ENCODE results near the gene TIAM2.

The TIAM2 gene

GRCh38 chr6:155259204-155259603, 264.1 kb downstream of the TIAM2 start:
- no CpG with 5 or more reads among the region's 3 CpGs for WGBS (ENCODE audit: extremely low coverage, insufficient coverage, insufficient read length)
- Histone ChIP-seq H3K4ac (ENCODE audit: low read depth, low read length) (no peak overlapping the region), H2BK5ac (ENCODE audit: low read depth, low read length, poor library complexity) (no peak overlapping the region), H3K4me2 (ENCODE audit: low read length) (no peak overlapping the region), H3K4me1 (ENCODE audit: control insufficient read depth in 1 of 2, insufficient read depth in 2 of 2, low read length in 2 of 2) (peaks cover 3 to 4% of the 10 kb centered on the region in 2 experiments), H2BK120ac (ENCODE audit: insufficient read depth, low read length, poor library complexity) (no peak overlapping the region), H3K18ac (ENCODE audit: low read length) (no peak overlapping the region), H3K27ac (ENCODE audit: low read depth, low read length) (no peak overlapping the region), H3K79me1 (ENCODE audit: low read length) (no peaks in the 10 kb centered on the region), H3K27me3 (ENCODE audit: insufficient read depth, low read length) (no peaks in the 10 kb centered on the region), H4K91ac (ENCODE audit: low read depth, low read length) (no peak overlapping the region), H3K9ac (ENCODE audit: low read length) (no peak overlapping the region), H2AK5ac (ENCODE audit: low read length) (no peak overlapping the region), H3K4me3 (ENCODE audit: low read depth, low read length) (no peak overlapping the region), H3K79me2 (ENCODE audit: control insufficient read depth, insufficient read depth, low read length, poor library complexity) (no peaks in the 10 kb centered on the region), H3K23ac (ENCODE audit: low read length) (no peak overlapping the region), H2AFZ (ENCODE audit: insufficient read depth, low read length, poor library complexity) (no peak overlapping the region), H4K12ac (ENCODE audit: low read depth, low read length) (no peak overlapping the region), H3K14ac (ENCODE audit: low read length) (no peak overlapping the region), H2BK12ac (ENCODE audit: low read length) (no peak overlapping the region), H3K36me3 (ENCODE audit: control insufficient read depth in 1 of 2, insufficient read depth in 2 of 2, low read length in 2 of 2) (peaks cover 14 to 22% of the 10 kb centered on the region in 2 experiments), H4K8ac (ENCODE audit: low read depth, low read length) (no peak overlapping the region), H3K9me3 (ENCODE audit: insufficient read depth, low read depth, low read length) (no peaks in the 10 kb centered on the region)
- no peak for DNase-seq

GRCh38 chr6:155259897-155260296, 264.8 kb downstream of the TIAM2 start:
- H3K27me3 ChIP-seq (ENCODE audit: insufficient read depth, low read length), result no peaks in the 10 kb centered on the region
- no peak overlapping the region for H3K18ac ChIP-seq (ENCODE audit: low read length)
- no peak overlapping the region for H3K23ac ChIP-seq (ENCODE audit: low read length)
- H4K12ac ChIP-seq (ENCODE audit: low read depth, low read length), result no peak overlapping the region
- DNase-seq, result no peak
- H3K27ac ChIP-seq (ENCODE audit: low read depth, low read length), result no peak overlapping the region
- H3K4ac ChIP-seq (ENCODE audit: low read depth, low read length), result no peak overlapping the region
- no peaks in the 10 kb centered on the region for H3K9me3 ChIP-seq (ENCODE audit: insufficient read depth, low read depth, low read length)
- no peak overlapping the region for H2BK12ac ChIP-seq (ENCODE audit: low read length)
- H3K79me1 ChIP-seq (ENCODE audit: low read length), result no peaks in the 10 kb centered on the region
- no peak overlapping the region for H4K8ac ChIP-seq (ENCODE audit: low read depth, low read length)
- no peaks in the 10 kb centered on the region for H3K79me2 ChIP-seq (ENCODE audit: control insufficient read depth, insufficient read depth, low read length, poor library complexity)
- no peak overlapping the region for H2BK120ac ChIP-seq (ENCODE audit: insufficient read depth, low read length, poor library complexity)
- no peak overlapping the region for H3K14ac ChIP-seq (ENCODE audit: low read length)
- no peak overlapping the region for H2BK5ac ChIP-seq (ENCODE audit: low read depth, low read length, poor library complexity)
- H3K4me1 ChIP-seq (ENCODE audit: control insufficient read depth in 1 of 2, insufficient read depth in 2 of 2, low read length in 2 of 2), result peaks cover 3% of the 10 kb centered on the region in 2 experiments
- no peak overlapping the region for H4K91ac ChIP-seq (ENCODE audit: low read depth, low read length)
- no peak overlapping the region for H2AK5ac ChIP-seq (ENCODE audit: low read length)
- no peak overlapping the region for H3K9ac ChIP-seq (ENCODE audit: low read length)
- H3K4me3 ChIP-seq (ENCODE audit: low read depth, low read length), result no peak overlapping the region
- no peak overlapping the region for H3K4me2 ChIP-seq (ENCODE audit: low read length)
- no peak overlapping the region for H2AFZ ChIP-seq (ENCODE audit: insufficient read depth, low read length, poor library complexity)
- no CpG with 5 or more reads among the region's 5 CpGs for WGBS (ENCODE audit: extremely low coverage, insufficient coverage, insufficient read length)
- H3K36me3 ChIP-seq (ENCODE audit: control insufficient read depth in 1 of 2, insufficient read depth in 2 of 2, low read length in 2 of 2), result peaks cover 14 to 18% of the 10 kb centered on the region in 2 experiments

- H3K9me3 ChIP-seq (ENCODE audit: insufficient read depth, low read depth, low read length), result no peaks in the 10 kb centered on the region
- no peak overlapping the region for H3K14ac ChIP-seq (ENCODE audit: low read length)
- no peak overlapping the region for H3K4ac ChIP-seq (ENCODE audit: low read depth, low read length)
- no peak overlapping the region for H2AFZ ChIP-seq (ENCODE audit: insufficient read depth, low read length, poor library complexity)
- WGBS (ENCODE audit: extremely low coverage, insufficient coverage, insufficient read length), result no CpG with 5 or more reads among the region's 3 CpGs
- H2AK5ac ChIP-seq (ENCODE audit: low read length), result no peak overlapping the region
- H3K27ac ChIP-seq (ENCODE audit: low read depth, low read length), result no peak overlapping the region
- H3K9ac ChIP-seq (ENCODE audit: low read length), result no peak overlapping the region
- H3K23ac ChIP-seq (ENCODE audit: low read length), result no peak overlapping the region
- H3K36me3 ChIP-seq (ENCODE audit: control insufficient read depth in 1 of 2, insufficient read depth in 2 of 2, low read length in 2 of 2), result peaks cover 16 to 18% of the 10 kb centered on the region in 2 experiments
- no peak overlapping the region for H2BK120ac ChIP-seq (ENCODE audit: insufficient read depth, low read length, poor library complexity)
- H2BK5ac ChIP-seq (ENCODE audit: low read depth, low read length, poor library complexity), result no peak overlapping the region
- no peaks in the 10 kb centered on the region for H3K79me1 ChIP-seq (ENCODE audit: low read length)
- no peak overlapping the region for H3K4me3 ChIP-seq (ENCODE audit: low read depth, low read length)
- H4K12ac ChIP-seq (ENCODE audit: low read depth, low read length), result no peak overlapping the region
- no peak overlapping the region for H4K91ac ChIP-seq (ENCODE audit: low read depth, low read length)
- H4K8ac ChIP-seq (ENCODE audit: low read depth, low read length), result no peak overlapping the region
- H2BK12ac ChIP-seq (ENCODE audit: low read length), result no peak overlapping the region
- H3K4me2 ChIP-seq (ENCODE audit: low read length), result no peak overlapping the region
- H3K4me1 ChIP-seq (ENCODE audit: control insufficient read depth in 1 of 2, insufficient read depth in 2 of 2, low read length in 2 of 2), result peaks cover 3% of the 10 kb centered on the region in 2 experiments
- H3K18ac ChIP-seq (ENCODE audit: low read length), result no peak overlapping the region
- H3K79me2 ChIP-seq (ENCODE audit: control insufficient read depth, insufficient read depth, low read length, poor library complexity), result no peaks in the 10 kb centered on the region
- no peaks in the 10 kb centered on the region for H3K27me3 ChIP-seq (ENCODE audit: insufficient read depth, low read length)
- no peak for DNase-seq
Measured at GRCh38 chr6:155260686-155261085, 265.6 kb downstream of the TIAM2 start.

DNA sequence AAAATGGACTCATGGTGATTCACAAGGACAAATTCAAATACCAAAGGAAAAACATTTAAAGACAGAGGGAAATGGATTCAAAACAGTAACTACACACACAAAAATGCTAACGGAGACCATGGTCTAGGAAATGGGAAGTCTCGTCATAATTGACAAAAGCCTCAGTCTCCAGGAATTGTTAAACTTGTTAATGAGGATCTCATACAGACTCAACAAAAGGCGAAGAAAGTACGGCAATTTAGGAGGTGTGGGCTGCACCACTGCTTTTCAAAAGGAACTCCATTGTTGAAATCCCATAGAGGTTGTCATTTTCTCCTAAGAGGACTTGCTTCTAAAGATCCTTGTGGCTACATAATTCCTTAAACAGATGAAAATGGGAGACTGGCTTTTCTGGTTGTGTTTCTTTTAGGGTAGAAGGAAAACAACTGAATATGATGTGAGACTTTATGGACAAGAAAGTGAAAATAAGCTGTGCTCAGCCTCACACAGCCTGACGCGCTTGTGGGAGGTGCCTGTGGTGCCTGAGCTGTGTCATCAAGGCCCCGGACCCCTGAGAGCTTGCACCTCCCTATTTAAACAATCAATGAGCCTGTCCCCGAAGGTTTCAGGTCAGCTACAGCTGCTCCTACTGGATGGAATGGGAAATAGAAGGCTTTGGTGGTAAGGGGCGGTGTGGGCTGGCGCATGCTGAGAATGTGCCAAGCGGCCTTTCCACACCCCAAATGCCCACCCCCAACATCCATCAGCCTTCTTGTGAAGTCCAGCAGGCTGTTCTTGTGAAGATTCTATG, 266.2 kb downstream of the TIAM2 start:
- Histone ChIP-seq H3K36me3 (ENCODE audit: control insufficient read depth in 1 of 2, insufficient read depth in 2 of 2, low read length in 2 of 2) (peaks cover 17 to 18% of the 10 kb centered on the region in 2 experiments), H3K4me2 (ENCODE audit: low read length) (no peak overlapping the region), H3K23ac (ENCODE audit: low read length) (no peak overlapping the region), H3K4me3 (ENCODE audit: low read depth, low read length) (no peak overlapping the region), H3K18ac (ENCODE audit: low read length) (no peak overlapping the region), H3K27ac (ENCODE audit: low read depth, low read length) (no peak overlapping the region), H3K4ac (ENCODE audit: low read depth, low read length) (no peak overlapping the region), H2BK120ac (ENCODE audit: insufficient read depth, low read length, poor library complexity) (no peak overlapping the region), H2BK12ac (ENCODE audit: low read length) (no peak overlapping the region), H3K4me1 (ENCODE audit: control insufficient read depth in 1 of 2, insufficient read depth in 2 of 2, low read length in 2 of 2) (peaks cover 3% of the 10 kb centered on the region in 2 experiments), H4K91ac (ENCODE audit: low read depth, low read length) (no peak overlapping the region), H3K14ac (ENCODE audit: low read length) (no peak overlapping the region), H3K79me2 (ENCODE audit: control insufficient read depth, insufficient read depth, low read length, poor library complexity) (no peaks in the 10 kb centered on the region), H3K79me1 (ENCODE audit: low read length) (no peaks in the 10 kb centered on the region), H2AFZ (ENCODE audit: insufficient read depth, low read length, poor library complexity) (no peak overlapping the region), H3K9ac (ENCODE audit: low read length) (no peak overlapping the region), H3K9me3 (ENCODE audit: insufficient read depth, low read depth, low read length) (no peaks in the 10 kb centered on the region), H4K8ac (ENCODE audit: low read depth, low read length) (no peak overlapping the region), H4K12ac (ENCODE audit: low read depth, low read length) (no peak overlapping the region), H2BK5ac (ENCODE audit: low read depth, low read length, poor library complexity) (no peak overlapping the region), H2AK5ac (ENCODE audit: low read length) (no peak overlapping the region), H3K27me3 (ENCODE audit: insufficient read depth, low read length) (no peaks in the 10 kb centered on the region)
- no CpG with 5 or more reads among the region's 11 CpGs for WGBS (ENCODE audit: extremely low coverage, insufficient coverage, insufficient read length)
- no peak for DNase-seq

Measured in trophoblast cell (in vitro differentiated cells and primary cell).